NCI-H2196 treated with DMSO at 0.1 percent for 48 hours (cell line): ENCODE results near the gene RORC.

Experiments used
- DNase-seq: peaks from one replicate; lab custom pipeline; 2025; ENCODE audit not compliant: unreplicated experiment; lab: John Stamatoyannopoulos, UW

The RORC gene

DNA sequence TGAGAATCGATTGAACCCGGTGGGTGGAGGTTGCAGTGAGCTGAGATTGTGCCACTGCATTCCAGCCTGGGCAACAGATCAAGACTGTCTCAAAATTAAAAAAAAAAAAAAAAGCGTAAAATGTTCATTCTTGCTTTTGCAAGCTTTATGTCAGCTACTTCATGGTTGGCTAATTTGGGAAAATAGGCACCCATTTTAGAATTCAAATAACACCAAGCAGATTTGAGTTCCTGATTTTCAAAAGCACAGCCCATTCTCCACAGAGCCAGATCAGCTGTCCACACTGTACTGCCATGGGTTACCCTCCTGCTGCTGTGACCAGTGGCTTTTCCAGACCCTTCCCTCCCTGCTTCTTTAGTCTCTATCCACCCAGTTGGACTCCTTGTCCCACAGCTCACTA, 17.5 kb upstream of the RORC start:
- DNase-seq, result no peak

DNA sequence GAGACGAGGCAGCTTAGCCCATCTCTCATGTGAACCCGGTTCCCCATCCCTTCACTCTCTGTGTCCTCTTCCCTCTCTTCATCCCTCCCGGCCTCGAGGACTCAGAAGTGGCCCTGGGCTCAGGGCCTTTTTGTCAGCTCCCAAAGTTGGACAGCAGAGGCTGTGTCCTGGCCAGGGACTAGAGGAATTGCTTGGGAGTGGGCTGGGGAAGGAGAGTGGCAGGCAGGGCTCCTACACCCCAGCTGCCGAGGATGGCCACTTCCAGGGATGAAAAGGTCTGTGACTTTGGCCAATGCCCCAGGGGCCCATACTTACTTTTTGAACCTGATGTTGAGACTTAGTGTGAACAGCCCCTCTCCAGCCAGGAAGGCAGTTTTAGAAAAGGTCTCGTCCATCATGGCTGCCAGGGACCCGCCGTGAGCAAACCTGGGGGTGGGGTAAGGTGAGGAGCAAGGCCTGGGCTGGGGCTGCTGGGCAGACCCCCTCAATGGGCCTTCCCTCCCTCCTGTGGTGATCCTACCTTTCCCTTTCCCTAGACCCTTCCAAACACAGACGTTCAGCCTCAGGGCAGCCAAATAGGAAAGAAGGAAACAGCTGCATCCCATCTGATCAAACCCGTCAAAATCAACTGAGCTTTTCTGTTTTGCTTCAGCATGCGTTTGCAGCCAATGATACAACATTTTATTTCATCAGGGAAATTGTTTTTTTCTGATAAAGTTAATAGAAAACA, 16.4 kb upstream of the RORC start:
- DNase-seq, result no peak

DNA sequence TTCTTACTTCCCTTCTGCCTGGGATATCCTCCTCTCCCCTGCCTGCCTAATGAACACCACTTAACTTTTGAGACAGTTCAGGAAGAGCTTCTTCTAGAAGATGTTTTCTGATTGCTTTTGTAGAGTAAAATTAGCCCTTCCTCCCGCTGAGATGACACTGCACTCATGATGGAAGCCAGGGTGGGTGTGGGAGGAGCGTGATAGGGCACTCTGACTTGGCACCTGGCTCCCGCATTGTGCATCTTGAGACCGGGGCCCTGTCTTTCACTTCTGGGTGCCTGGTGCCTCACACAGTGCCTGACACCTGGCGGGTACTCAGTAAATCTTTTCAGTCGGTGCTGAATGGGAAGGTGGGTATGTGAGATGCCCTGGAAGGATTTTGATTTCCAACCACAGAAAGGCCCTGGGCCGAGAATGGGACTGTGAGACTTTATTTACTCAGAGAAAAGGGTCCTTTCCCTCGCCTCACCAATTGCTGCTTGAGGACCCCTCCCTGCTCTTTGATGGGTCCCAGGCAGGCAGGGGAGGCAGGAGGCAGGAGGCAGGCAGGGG, 15.2 kb upstream of the RORC start:
- DNase-seq, result no peak

DNA sequence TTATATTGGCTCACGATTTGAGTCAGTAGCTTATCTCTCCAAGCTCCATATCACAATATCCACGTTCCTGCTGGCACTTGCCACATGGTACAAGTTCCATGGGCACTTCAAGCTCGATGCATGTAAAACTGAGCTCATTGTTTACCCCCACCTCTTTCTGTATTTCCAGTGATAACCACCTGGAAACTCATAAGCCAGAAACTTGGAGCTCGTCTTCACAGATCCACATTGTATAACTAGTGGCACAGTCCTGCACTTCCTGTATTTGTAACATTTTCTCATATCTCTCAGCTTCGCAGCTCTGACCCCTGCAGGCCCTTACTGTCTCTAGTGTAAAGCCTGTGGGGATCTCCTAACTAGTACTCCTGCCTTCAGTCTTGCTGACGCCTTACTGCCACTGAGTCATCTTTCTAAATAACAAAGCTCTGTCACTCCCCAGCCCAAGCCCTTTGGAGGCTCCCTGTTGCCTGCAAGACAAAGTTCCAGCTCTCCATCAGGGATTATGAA, 14.5 kb upstream of the RORC start:
- no peak for DNase-seq

GRCh38 chr1:151843398-151843797, 11.8 kb upstream of the RORC start:
- no peak for DNase-seq

- DNase-seq, result no peak
Observed at GRCh38 chr1:151841141-151841540, 9.5 kb upstream of the RORC start.

- DNase-seq, result no peak
Observed at GRCh38 chr1:151840421-151840820, 8.8 kb upstream of the RORC start.

- DNase-seq, result peak; percentile 78
Observed at GRCh38 chr1:151839457-151840403, 8.1 kb upstream of the RORC start, which contains the start of gene C2CD4D. Gene C2CD4D (minus strand): TSS chr1:151839820. CDS start chr1:151838989, 831 bp downstream.

- no peak for DNase-seq
Observed at GRCh38 chr1:151839082-151839412, 7.4 kb upstream of the RORC start.

DNA sequence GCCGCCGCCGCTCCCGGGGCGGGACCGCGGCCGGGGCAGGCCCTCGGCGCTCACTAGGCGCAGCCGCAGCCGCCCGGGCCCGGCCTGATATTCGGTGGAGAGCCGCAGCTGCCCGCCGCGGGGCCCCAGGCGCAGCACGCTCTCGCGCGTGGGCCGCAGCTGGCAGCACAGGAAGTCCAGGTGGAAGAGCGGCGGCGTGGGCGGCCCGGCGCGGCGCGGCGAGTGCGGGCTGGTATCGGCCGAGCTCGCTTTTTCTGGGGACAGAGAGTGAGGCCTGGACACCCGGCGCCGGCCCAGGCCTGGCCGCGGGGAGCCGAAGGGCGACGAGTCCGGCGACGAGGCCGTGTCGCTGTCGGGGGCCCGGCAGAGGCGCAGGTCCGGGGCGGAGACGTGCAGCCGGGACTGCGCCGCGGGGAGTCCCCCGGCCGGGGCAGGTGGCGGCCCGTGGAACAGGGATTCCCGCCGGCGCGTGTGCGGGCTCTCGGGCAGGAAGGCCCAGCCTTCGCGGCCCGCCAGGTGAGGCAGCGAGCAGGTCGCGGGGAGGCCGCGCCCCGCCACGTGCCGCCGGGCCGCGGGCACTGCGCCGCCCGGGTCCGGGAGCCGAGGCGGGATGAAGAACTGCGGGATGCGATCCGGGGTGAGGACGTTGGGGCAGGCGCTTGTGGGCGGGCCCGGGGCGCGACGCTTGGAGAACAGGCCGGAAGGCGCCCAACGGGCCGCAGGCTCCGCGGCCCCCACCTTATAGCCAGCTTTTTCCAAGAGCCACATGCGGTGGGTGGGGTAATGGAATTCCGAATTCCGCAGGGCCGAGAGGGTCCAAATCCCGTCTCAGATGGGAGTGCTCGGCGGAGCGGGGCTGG, 6.8 kb upstream of the RORC start:
- no peak for DNase-seq

GRCh38 chr1:151837884-151838221, 6.3 kb upstream of the RORC start:
- no peak for DNase-seq

GRCh38 chr1:151837197-151837596, 5.6 kb upstream of the RORC start:
- no peak for DNase-seq

DNA sequence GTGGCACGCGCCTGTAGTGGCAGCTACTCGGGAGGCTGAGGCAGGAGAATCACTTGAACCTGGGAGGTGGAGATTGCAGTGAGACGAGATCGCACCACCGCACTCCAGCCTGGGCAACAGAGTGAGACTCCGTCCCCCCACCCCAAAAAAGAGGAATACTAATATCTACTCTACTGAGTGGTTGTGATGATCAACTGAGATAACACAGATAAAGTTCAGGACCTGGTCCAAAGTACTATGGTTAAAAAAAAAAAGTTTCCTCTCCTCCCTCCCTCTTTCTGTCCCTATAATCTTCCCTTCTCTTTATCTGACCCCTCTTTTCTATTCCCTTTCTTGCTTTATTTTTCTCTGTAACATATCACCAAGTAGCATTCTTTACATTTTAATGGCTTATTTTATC, 4.0 kb upstream of the RORC start:
- no peak for DNase-seq

- DNase-seq, result no peak
Observed at GRCh38 chr1:151834239-151834638, 2.6 kb upstream of the RORC start.

DNA sequence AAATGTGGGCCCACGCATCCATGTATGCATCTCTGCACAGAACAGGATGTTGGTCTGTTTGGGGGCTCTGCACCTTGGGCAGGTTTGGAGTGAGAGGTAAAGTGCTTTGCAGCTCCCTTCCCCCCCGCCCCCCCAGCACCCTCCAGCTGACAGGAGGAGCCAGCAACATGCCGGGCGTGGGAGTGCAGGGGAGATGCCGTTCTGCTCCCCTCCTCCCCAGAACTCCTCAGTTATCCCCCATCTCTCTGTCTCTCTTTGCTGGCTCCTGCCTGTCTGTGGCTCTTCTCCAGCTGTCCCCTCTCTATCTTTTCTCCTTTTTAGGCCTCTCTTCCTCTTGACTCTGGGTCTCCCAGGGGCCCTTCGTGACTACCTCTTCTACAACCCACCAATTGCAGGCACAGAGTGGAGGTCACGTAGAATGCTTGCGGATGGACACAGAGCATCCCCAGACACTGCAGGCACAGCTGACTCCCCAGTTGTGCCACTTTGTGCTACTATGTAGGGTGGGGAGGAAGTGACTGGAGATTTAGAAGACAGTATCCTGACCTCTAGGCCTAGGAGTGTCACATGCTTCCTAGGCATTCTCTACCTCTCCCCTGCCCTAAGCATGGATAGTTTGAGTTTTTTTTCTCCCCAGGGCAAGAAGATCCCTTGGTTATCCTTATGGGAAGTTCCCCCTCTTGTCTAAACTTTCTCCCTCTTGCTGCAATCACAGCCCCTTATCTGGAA, 1.7 kb upstream of the RORC start:
- no peak for DNase-seq

DNA sequence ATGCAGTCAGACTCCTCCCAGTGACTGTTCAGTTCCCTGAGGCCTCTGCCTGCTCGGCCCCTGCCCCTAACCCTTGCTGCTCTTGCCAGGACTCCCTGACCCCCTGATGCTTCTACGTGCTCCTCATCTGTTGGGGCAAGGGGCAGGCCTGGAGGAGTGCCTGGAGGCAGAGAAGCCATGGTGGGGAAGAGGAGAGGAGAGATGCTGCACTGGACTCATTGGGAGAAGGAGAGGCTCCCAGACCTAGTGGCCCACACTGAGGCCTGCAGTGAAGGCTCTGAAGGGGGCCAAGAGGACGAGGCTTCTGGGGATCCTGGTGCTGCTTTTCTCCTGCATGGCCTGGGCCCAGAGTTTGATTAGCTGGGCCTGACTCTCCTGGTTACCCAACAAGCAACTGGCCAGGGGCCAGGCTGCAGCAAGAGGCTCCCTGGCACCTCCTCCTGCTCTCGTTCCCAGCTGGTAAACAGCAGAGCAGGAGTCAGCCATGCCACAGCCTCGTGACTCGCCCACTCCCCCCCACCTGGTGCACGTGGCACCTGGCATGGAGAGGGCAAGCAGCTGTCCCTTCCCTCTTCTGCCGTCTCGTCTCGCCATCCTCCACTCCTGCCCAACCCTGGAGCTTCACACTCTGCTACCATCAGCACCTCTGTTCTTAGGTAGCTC, 847 bp upstream of the RORC start:
- peak; percentile 97 for DNase-seq

DNA sequence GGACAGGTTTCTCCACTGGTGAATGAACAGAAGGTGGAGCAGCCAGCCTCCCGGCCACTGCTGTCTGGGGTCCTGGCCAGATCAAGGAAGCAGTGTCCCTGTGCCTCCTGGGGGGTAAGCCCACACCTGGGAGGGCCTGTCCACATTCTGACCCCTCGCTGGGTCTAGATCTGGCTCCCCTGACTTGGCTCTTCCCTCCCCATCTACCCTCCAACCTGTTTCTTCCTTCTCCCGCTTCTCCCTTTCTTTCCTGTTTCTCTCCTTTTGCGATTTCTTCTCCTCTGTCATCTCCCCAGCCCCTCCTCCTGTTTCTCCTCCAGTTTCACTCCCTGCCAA, 378 bp downstream of the RORC start:
- no peak for DNase-seq

- no peak for DNase-seq
Observed at GRCh38 chr1:151830055-151830454, 1.5 kb downstream of the RORC start.

GRCh38 chr1:151829352-151830046, 2.1 kb downstream of the RORC start:
- DNase-seq, result no peak
